Stimulated activated effector memory CD8-positive, alpha-beta T cell treated with anti-CD3 and anti-CD28 coated beads, Interleukin-12 subunit alpha, Interleukin-12 subunit beta, amount 100 ng/mL, for 72 hours (primary cell): ENCODE data around the gene CUX1.
"Not testable (repeated sequence)": the region's sequence is repeated elsewhere in the genome, so short reads cannot be mapped to it uniquely, and the experiment has no call there.

Experiments
- ATAC-seq: fragments of 150-1000 bp; cut with Tn5 transposase; 2 replicates; pipeline ENCODE4 v1.10.0; 2021
- DNase-seq, 2 donors: peaks; one replicate each; pipeline ENCODE4 v3.0.0; 2021 to 2022; ENCODE audit warnings: low spot score in 2 of 2
- H3K27ac Mint-ChIP-seq: one replicate; pipeline ENCODE4 v1.8.0; 2022; ENCODE audit warnings: mild to moderate bottlenecking, mixed read lengths
- H3K36me3 Mint-ChIP-seq: one replicate; pipeline ENCODE4 v1.8.0; 2022; ENCODE audit warnings: mild to moderate bottlenecking, mixed read lengths
- H3K4me1 Mint-ChIP-seq: one replicate; pipeline ENCODE4 v1.8.0; 2022; ENCODE audit warnings: mixed read lengths
- H3K4me3 Mint-ChIP-seq: one replicate; pipeline ENCODE4 v1.8.0; 2022; ENCODE audit warnings: mild to moderate bottlenecking, mixed read lengths
- H3K9me3 Mint-ChIP-seq: one replicate; pipeline ENCODE4 v1.8.0; 2022; ENCODE audit warnings: mixed read lengths

CUX1 gene

DNA sequence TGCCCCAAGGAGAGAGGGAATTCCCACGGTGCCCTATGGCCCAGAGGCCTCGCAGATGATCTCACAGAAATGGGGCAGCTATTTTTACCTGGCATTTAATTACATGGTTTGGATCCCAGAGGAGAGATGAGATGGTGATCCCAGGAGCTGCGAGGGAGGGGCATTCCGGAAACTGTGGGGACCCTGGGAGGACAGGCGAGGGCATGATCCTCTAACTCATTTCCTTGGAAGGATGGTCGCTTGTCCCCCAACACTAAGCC lies 478.7 kb downstream of the CUX1 start:
- no peak overlapping the region for H3K4me3 Mint-ChIP-seq
- no peak overlapping the region for H3K27ac Mint-ChIP-seq
- no peaks in the 10 kb centered on the region for H3K9me3 Mint-ChIP-seq
- ATAC-seq: no peak
- H3K4me1 Mint-ChIP-seq: peaks cover 10% of the 10 kb centered on the region
- H3K36me3 Mint-ChIP-seq: peaks cover under 1% of the 10 kb centered on the region
- no peak for DNase-seq

GRCh38 chr7:102296514-102296913 lies 479.1 kb downstream of the CUX1 start:
- Mint-ChIP-seq H3K4me1 (peaks cover 6% of the 10 kb centered on the region), H3K27ac (no peak overlapping the region), H3K36me3 (peaks cover 5% of the 10 kb centered on the region), H3K9me3 (no peaks in the 10 kb centered on the region), H3K4me3 (no peak overlapping the region)
- no peak for DNase-seq
- no peak for ATAC-seq

- no peaks in the 10 kb centered on the region for H3K4me1 Mint-ChIP-seq
- H3K36me3 Mint-ChIP-seq: peaks cover 5% of the 10 kb centered on the region
- no peak for DNase-seq
- no peak overlapping the region for H3K27ac Mint-ChIP-seq
- H3K4me3 Mint-ChIP-seq: no peak overlapping the region
- no peak for ATAC-seq
- H3K9me3 Mint-ChIP-seq: no peaks in the 10 kb centered on the region
Observed at GRCh38 chr7:102297487-102298218, 480.2 kb downstream of the CUX1 start.

DNA sequence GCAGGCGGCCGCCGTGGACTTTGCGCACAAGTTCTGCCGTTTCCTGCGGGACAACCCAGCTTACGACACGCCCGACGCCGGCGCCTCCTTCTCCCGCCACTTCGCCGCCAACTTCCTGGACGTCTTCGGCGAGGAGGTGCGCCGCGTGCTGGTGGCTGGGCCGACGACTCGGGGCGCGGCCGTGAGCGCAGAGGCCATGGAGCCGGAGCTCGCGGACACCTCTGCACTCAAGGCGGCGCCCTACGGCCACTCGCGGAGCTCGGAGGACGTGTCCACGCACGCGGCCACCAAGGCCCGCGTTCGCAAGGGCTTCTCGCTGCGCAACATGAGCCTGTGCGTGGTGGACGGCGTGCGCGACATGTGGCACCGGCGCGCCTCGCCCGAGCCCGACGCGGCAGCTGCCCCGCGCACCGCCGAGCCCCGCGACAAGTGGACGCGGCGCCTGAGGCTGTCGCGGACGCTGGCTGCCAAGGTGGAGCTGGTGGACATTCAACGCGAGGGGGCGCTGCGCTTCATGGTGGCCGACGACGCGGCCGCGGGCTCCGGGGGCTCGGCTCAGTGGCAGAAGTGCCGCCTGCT lies 483.3 kb downstream of the CUX1 start:
- no peak overlapping the region for H3K27ac Mint-ChIP-seq
- H3K9me3 Mint-ChIP-seq: no peaks in the 10 kb centered on the region
- peaks cover 4% of the 10 kb centered on the region for H3K4me1 Mint-ChIP-seq
- DNase-seq (no peak), ATAC-seq (no peak)
- H3K4me3 Mint-ChIP-seq: no peak overlapping the region
- H3K36me3 Mint-ChIP-seq: peaks cover 5% of the 10 kb centered on the region

DNA sequence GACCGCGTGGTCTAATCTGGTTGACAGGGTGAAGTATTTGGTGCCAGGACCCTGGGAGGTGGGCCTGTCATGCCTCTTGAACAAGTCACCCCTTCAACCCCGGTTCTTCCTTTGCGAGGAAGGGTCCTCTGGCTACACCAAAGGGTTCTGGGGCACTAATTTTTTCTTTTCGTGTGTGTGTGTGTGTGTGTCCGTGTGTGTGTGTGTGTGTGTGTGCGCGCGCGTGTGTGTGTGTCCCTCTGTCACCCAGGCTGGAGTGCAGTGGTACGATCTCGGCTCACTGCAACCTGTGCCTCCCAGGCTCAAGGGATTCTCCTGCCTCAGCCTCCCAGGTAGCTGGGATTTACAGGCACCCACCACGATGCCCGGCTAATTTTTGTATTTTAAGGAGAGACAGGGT lies 483.9 kb downstream of the CUX1 start:
- ATAC-seq, H3K9me3 Mint-ChIP-seq, H3K36me3 Mint-ChIP-seq, H3K27ac Mint-ChIP-seq, DNase-seq, H3K4me3 Mint-ChIP-seq, H3K4me1 Mint-ChIP-seq: not testable (repeated sequence)

DNA sequence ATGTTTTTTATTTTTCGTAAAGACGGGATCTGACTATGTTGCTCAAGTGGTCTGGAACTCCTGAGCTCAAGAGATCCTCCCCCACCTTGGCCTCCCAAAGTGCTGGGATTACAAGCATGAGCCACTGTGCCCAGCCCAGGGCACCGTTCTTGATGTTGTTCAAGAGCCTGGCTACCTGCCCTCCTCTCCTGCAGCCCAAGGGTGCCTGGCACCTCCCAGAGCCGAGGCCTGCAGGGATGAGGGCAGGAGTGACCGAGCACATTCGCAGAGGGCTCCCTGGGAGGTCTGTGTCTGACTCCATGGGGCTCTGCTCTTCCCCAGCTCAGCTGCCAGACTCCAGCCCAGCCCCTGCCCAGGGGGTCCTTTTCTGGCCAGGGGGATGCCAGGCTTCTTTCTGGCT lies 484.6 kb downstream of the CUX1 start:
- no peak for ATAC-seq
- Mint-ChIP-seq H3K36me3 (peaks cover 5% of the 10 kb centered on the region), H3K9me3 (no peaks in the 10 kb centered on the region), H3K4me1 (peaks cover 12% of the 10 kb centered on the region), H3K4me3 (no peak overlapping the region), H3K27ac (peak overlapping the region; percentile 64)
- no peak for DNase-seq

GRCh38 chr7:102303669-102304422 lies 486.4 kb downstream of the CUX1 start:
- Mint-ChIP-seq H3K36me3 (peaks cover 11% of the 10 kb centered on the region), H3K9me3 (no peaks in the 10 kb centered on the region), H3K4me3 (no peak overlapping the region), H3K4me1 (peaks cover 27% of the 10 kb centered on the region), H3K27ac (no peak overlapping the region)
- ATAC-seq (no peak), DNase-seq (no peak)

- Mint-ChIP-seq H3K27ac (peak overlapping the region; percentile 32), H3K4me3 (no peak overlapping the region), H3K36me3 (peaks cover 11% of the 10 kb centered on the region), H3K9me3 (no peaks in the 10 kb centered on the region), H3K4me1 (peaks cover 27% of the 10 kb centered on the region)
- DNase-seq (no peak), ATAC-seq (no peak)
Observed at GRCh38 chr7:102304668-102305067, 487.2 kb downstream of the CUX1 start.

GRCh38 chr7:102305414-102306268 lies 488.2 kb downstream of the CUX1 start:
- Mint-ChIP-seq H3K9me3 (no peaks in the 10 kb centered on the region), H3K27ac (no peak overlapping the region), H3K4me1 (peaks cover 27% of the 10 kb centered on the region), H3K4me3 (no peak overlapping the region), H3K36me3 (peaks cover 11% of the 10 kb centered on the region)
- ATAC-seq: no peak
- DNase-seq: no peak

- Mint-ChIP-seq H3K9me3 (no peaks in the 10 kb centered on the region), H3K4me3 (peak overlapping the region; percentile 50), H3K27ac (peak overlapping the region; percentile 84), H3K36me3 (peaks cover 6% of the 10 kb centered on the region), H3K4me1 (peaks cover 27% of the 10 kb centered on the region)
- ATAC-seq (peak; percentile 87), DNase-seq (peak in 1 of 2 donors; percentile 75)
Observed at GRCh38 chr7:102306916-102307677, 489.7 kb downstream of the CUX1 start.

GRCh38 chr7:102310414-102310815 lies 493.0 kb downstream of the CUX1 start:
- no peak for ATAC-seq
- no peak overlapping the region for H3K4me3 Mint-ChIP-seq
- no peak overlapping the region for H3K27ac Mint-ChIP-seq
- H3K9me3 Mint-ChIP-seq: no peaks in the 10 kb centered on the region
- peaks cover 26% of the 10 kb centered on the region for H3K4me1 Mint-ChIP-seq
- DNase-seq: no peak
- H3K36me3 Mint-ChIP-seq: peaks cover 12% of the 10 kb centered on the region

DNA sequence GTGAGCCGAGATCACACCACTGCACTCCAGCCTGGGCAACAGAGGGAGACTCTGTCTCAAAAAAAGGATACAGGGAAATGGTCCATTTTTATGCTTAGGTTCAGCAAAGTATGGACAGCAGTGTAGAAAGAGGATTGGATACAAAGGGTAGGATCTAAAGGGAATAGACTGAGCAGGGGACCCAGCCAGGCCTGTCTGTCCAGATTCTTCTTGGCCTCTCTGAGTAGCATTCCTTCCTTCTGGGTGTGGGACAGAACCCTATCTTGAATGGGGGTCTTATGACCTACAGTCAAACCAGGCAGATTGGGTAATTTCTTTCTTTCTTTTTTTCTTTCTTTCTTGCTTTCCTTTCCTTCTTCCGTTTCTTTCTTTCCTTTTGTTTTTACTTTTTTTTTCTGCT lies 494.9 kb downstream of the CUX1 start:
- Mint-ChIP-seq H3K4me3 (no peak overlapping the region), H3K36me3 (peaks cover 11% of the 10 kb centered on the region), H3K9me3 (no peaks in the 10 kb centered on the region), H3K4me1 (peaks cover 12% of the 10 kb centered on the region), H3K27ac (no peak overlapping the region)
- no peak for DNase-seq
- no peak for ATAC-seq

- H3K4me3 Mint-ChIP-seq: no peak overlapping the region
- H3K36me3 Mint-ChIP-seq: peaks cover 8% of the 10 kb centered on the region
- H3K4me1 Mint-ChIP-seq: no peaks in the 10 kb centered on the region
- DNase-seq (no peak), ATAC-seq (no peak)
- no peaks in the 10 kb centered on the region for H3K9me3 Mint-ChIP-seq
- no peak overlapping the region for H3K27ac Mint-ChIP-seq
Observed at GRCh38 chr7:102313997-102314780, 496.8 kb downstream of the CUX1 start.
